HG03196 (cell line): ENCODE data around the gene EIF3L.

Experiments
- ATAC-seq: cut with Tn5 transposase; IDR thresholded peaks from one replicate; pipeline ENCODE4 v1.9.1; 2021; ENCODE audit not compliant: unreplicated experiment

The EIF3L gene

DNA sequence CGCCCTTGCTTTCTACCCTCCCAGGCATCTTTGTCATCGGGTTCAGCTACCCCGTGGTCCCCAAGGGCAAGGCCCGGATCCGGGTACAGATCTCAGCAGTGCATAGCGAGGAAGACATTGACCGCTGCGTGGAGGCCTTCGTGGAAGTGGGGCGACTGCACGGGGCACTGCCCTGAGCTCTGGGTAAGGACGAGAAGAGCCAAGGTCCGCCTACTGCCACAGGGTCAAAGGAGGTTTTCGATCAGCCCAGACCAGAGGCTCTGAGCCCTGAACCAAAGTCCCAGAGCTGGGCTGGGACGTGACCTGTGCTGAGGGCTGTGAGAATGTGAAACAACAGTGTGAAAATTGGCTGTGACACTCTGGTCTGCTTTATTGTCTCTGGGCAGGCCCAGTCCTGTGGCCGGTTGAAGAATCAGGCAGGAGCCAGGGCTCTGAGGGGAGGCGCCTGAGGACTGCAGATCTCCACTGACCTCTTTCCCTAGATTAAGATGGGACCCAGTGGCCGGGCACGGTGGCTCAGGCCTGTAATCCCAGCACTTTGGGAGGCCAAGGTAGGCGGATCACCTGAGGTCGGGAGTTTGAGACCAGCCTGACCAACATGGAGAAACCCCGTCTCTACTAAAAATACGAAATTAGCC is 32.6 kb upstream of the EIF3L start:
- ATAC-seq, result no peak

DNA sequence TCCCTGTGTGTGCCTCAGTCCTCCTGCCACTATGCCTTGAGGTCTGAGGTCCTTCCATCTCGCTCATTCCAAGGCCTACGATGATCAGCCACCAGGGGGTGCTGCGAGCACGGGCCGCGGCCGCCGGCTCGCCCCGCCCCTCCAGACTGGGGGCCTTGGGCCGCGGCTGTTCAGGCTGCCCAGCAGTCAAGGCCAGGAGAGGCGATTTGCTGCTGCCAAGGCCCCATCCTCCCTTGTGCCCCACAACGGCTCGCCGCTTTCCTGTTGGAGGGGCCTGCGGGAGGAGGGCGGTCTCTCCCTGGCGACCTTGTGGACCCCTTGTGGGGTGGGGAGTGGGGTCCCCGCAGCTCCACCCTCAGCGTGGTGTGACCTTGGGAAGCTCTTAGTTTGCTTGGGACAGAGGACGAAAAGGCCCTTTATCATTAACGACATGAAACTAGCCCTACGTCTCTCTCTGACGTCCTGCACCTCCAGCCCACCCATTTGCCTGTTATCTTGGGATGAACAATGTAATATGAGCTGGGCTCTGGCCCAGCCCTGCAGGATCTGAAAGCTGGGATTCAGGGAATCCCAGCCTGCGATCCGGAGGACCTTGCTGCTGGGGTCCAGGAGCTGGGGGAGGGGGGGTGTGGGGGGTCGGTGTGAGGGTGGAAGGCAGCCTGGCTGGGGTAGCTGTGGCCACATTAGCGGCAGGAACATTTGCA is 31.4 kb upstream of the EIF3L start:
- no peak for ATAC-seq

DNA sequence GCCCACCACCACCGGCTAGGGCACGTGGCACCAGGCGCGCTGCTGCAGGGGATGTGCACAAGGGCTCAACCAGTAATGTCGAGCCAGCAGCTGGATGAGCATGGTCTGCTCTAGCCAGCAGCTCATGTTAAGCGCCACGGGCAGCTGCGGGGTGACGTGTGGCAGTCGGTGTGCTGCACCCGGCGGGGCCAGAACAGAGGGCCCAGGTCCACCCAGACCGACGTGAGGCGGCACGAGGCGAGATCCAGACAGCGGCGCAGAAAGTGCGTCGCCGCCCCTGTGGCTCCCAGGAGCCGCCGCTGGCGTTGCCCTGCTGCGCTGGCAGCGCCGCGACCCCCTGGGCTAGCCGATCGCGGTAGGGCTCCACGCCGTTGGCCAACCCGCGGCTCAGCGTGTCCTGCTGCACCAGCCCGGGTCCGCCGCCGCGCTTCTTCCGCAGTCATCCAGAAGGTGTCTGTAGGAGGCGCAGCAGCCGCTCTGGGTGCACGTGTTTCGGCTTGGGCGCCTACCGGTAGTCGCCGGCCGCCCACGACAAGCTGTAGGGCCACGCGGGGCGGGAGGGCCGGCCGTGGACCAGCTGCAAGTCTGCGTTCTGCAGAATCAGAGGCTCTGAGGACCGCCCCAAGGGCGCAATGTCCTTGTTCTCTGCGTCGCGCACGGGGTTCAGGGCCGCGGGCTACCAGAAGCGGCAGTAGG is 30.7 kb upstream of the EIF3L start:
- ATAC-seq, result no peak

DNA sequence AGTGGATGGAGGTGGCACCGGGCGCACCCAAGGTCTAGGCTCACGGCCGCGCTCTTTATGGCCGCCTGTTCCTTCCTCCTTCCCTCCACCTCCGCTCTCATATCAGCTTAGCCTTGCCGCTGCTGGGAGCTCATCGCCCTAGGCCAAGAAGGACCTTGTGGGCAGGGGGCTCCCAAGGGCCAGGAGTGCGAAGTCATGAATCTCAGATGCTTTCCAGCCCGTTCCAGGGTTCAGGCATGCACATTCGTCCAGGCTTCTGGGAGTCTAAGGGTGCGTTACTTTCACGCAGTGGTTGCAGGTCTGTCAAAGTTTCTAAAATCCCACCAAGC is 30.1 kb upstream of the EIF3L start:
- no peak for ATAC-seq

DNA sequence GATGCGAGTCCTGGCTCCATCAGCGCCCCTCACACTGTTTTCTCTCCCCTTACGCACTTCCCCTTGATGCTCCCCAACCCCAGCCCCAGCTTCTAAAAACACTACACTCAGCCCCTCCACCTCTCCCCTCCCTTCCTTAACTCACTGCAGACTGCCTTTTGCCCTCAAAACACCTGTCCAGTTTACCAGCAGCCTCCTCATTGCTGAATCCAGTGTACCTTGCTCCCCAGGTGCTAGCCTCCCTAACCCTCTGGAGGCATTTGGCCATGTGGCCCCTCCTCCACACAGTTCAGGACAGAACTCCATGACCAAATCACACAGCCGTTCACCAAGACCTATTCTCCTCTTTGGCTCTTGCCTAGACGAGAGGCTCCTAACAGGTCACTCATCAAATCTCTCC is 28.9 kb upstream of the EIF3L start:
- ATAC-seq, result no peak

DNA sequence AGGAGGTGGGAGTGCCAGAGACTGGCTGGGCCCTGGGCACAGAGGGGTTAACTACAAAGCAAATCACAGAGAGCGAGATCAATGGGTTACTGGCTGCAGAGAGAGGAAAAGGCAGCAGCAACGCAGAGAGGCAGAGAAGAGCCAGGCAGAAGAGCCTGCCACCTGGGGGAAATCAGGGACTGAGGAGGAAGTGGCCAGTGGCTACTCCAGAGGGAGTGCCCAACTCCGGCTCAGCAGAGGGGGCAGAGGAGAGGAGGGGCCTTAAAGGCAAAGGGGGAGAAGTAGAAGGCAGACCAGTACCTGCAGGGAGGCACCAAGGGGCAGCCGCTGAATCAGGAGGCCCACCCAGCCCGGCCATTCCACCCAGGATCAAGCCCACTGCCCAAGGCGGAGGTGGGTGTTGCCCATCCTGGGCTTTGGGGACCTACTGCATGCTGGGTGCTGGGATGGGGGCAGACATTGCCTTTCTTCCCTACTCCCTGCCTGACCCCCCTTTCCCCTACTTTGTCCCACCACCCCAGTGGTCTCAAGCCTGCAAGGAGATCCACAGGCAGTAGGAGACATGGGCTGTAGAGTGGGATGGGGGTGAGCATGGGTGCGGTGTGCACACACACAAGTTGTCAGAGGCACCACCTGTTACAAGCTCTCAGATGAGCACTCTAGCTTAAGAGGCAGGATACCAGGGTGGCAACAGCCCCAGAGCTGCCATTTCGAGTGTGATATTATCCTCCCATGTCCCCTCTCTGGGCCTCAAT is 27.0 kb upstream of the EIF3L start:
- ATAC-seq, result no peak

DNA sequence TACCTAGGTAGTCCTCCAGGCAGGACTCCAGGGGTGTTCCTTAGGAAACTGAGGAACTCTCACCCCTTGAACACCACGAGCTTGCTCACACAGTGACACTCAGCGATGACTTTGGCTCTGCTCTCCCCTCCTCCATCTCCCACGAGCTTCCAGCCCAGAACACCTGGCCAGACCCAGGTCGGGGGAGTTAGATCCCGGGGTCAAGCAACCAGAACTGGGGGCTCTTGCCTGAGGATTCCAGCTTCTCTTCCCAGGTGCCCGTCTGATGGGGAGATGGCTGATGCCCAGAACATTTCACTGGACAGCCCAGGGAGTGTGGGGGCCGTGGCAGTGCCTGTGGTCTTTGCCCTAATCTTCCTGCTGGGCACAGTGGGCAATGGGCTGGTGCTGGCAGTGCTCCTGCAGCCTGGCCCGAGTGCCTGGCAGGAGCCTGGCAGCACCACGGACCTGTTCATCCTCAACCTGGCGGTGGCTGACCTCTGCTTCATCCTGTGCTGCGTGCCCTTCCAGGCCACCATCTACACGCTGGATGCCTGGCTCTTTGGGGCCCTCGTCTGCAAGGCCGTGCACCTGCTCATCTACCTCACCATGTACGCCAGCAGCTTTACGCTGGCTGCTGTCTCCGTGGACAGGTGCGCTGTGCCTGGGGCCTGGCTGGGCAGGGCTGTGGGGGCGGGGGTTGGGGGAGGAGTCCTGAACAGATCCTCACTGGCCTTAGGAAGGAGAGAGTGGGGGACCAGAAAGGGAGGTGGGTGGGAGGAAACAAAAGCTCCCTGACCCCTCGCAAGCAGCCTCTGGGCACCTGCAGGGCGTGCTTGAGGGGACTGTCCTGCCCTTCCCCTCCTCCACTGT is 25.9 kb upstream of the EIF3L start, which contains the start of gene GALR3:
GALR3 (plus strand) TSS at position 249 of the 852 bp plus-strand sequence; CDS start at position 274, 25 bp downstream.
- no peak for ATAC-seq

DNA sequence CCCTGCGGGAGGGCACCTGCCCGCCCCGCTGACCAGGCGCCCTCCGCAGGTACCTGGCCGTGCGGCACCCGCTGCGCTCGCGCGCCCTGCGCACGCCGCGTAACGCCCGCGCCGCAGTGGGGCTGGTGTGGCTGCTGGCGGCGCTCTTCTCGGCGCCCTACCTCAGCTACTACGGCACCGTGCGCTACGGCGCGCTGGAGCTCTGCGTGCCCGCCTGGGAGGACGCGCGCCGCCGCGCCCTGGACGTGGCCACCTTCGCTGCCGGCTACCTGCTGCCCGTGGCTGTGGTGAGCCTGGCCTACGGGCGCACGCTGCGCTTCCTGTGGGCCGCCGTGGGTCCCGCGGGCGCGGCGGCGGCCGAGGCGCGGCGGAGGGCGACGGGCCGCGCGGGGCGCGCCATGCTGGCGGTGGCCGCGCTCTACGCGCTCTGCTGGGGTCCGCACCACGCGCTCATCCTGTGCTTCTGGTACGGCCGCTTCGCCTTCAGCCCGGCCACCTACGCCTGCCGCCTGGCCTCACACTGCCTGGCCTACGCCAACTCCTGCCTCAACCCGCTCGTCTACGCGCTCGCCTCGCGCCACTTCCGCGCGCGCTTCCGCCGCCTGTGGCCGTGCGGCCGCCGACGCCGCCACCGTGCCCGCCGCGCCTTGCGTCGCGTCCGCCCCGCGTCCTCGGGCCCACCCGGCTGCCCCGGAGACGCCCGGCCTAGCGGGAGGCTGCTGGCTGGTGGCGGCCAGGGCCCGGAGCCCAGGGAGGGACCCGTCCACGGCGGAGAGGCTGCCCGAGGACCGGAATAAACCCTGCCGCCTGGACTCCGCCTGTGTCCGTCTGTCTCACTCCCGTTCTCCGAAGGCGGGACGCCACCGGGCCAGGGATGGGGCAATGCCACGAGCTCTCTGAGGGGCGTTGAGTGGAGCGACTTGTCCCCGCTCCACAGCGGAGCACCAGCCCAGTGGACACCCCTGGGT is 24.3 kb upstream of the EIF3L start:
- ATAC-seq, result no peak

DNA sequence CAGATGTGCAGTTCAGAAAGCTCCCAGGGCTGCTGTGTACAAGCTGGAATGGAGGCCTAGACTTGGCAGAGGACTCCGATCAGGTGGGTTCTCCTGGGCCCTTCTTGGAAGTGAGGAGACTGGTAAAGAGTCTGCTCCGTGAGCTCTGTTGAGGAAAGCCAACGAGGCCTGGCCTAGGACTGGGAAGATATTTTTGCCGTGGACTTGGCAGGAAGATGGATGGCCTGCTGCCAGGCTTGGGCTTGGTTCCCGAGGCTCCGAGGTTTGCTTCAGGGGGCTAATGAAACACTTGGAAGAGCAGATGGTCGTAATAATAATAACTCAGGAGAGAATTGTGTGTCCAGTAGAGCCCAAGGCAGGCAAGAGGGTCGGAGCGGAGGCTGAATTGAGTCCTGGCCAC is 22.2 kb upstream of the EIF3L start:
- no peak for ATAC-seq

DNA sequence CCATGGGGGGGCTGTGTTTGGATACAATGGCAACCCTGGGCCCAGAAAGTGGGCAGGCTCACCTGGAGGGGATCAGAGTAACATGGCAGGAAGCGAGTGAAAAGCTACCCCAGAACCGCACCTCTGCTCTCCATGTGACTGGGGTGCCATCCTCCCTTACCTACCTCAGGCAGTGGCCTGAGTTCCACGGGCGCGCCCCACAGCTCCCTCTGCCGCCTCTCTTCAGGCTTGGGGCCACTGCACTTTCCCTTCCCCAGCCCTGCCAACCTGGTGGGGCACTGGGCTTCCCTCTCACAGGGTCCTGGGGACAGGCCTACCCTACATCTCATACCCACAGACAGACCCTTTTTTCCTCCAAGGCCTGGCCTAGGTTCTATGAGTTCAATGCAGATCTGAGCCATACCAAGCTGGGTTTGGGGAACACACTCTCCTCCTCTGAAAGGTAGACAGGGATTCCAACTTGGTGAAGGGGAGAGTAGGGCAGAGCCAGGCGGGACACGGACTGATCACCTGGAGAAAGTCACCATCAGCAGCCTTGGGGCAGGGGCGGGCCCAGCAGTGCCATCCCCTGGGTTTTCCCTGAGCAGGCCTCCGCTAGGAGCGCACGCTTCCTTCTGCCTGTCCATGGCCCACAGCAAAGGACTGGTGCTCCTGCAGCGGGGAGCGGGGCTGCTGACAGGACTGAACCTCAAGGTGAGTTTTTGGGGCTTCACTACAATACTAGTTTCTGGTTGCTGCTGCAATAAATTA is 19.0 kb upstream of the EIF3L start:
- no peak for ATAC-seq

DNA sequence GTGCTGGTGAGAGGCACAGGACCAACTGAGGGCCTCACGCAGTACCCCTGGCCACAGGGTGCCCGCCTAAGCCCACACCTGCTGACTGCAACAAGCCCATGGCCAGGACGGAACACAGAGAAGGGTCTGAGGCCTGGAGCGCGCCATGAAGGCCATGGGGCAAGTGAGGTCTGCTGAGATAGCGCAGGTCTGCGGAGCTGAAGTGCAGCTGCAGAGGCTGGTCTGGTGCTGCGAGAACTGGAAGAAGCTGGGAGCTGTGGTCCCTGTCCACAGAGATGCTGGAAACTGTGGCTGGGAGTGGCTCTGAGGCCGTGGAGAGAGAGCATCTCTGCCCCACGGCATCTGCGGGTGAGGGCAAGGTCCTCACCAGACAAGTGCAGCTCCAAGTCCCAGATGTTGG is 17.7 kb upstream of the EIF3L start:
- no peak for ATAC-seq

DNA sequence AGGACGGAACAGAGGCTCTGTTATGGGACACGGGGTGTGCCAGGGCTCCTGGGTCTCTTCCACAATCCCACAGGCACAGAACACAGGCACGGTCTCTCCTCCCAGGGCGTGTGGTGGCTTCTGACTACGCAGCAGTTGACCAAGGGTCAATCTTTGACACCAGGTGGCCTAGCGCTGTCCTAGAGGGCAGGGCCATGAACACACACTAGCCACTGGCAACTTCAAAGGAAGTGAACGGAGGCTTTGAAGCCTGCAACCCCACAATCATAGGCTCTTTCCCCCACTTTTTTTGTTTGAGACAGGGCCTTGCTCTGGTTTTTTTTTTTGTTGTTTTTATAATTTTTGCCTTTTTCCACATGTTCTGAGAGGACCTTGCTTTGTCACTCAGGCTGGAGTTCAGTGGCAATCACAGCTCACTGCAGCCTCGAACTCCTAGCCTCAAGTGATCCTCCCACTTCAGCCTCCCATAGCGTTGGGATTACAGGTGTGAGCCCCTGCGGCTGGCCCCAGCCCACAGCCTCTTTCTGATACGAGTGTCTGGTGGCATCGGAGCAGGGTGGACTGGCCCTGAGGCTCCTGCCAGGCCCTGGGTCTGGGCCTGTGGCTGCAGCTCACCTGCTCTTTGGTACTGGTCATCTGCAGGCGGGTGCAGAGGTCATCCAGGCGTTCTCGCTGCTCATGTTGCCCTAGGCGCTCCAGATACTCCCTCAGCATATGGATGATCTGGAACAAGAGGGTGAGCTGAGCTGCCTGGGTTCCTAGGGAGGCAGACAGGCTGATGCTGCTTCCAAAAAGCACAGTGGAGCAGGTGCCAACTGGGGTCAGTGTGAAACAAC is 17.0 kb upstream of the EIF3L start:
- ATAC-seq, result no peak

DNA sequence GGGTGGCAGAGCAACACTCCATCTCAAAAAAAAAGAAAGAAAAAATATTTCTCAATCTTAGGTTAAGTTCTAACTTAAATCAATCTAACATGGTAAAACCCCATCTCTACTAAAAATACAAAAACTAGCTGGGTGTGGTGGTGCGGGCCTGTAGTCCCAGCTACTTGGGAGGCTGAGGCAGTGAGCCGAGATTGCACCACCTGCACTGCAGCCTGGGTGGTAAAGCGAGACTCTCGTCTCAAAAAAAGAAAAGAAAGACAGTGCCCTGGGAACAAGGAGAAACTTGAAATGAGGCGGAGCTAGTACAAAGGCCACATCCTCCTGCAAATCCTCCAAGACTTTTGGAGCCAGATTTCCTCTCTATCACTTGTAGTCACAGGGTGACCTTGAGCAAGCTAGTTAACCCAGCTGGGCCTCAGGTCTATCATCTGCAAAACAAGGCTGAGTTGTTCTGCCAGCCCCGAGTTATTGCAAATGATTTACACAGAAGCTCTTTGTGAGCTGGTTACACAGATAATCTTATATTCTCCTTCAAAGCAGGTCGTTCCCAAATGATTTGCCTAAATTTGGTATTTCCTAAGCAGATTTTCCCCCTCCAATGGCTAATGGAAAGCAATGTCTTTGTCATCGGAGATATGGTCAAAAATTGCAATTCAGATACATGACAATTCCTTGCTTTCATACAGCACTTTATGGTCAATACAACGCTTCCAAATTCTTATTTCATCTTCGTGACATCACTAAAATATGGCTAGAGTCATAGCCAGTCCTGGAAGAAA is 7.0 kb upstream of the EIF3L start:
- ATAC-seq, result no peak

DNA sequence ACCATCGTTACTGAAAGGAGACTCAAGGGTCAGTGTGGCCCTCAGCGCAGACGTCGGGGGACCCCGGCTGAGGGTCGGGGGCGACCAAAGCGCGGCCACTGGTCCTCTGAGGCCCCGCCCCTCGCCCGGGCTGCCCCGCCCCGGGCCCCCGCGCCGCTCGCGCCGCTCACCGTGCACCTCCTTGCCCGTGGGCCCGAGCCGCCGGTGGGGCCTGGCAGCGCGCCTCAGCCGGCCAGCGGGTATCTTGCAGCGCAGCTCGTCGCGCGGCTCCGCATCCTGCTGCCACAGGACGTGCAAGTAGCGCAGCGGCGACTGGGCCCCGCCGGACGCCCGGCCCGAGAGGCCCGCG is 5.5 kb upstream of the EIF3L start:
- peak; percentile 47 for ATAC-seq

DNA sequence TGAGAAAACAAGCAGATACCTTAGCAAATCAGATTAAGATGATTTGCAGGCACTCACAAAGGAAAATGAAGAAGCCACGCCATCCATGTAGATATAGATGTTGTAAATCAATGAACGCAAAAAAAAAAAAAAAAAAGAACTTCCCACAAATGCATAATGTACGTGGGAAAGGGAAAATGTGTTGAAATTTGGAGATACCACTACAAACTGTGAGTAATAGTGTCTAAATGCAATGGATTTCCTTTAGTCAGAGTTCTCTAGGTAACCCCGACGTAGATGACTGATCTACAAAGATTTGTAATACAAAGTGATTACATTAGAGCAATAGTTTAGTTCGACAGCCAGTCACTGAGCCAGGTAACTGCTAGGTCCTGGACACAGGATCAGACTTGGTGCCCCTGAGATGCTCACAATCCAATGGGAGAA is 4.3 kb upstream of the EIF3L start:
- no peak for ATAC-seq

DNA sequence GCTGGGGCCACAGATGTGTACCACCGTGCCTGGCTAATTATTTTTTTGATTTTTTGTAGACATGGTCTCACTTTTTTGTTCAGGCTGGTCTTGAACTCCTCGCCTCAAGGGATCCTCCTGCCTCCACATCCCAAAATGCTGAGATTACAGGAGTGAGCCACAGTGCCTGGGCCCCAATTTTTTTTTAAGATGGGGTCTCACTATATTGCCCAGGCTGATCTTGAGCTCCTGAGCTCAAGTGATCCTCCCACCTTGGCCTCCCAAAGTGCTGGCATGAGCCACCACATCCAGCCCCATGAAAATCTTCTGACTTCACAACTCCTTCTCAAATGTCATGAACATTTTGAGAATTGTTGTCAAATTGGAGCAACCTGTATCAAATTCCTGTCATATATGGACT is 2.8 kb upstream of the EIF3L start:
- ATAC-seq, result no peak

DNA sequence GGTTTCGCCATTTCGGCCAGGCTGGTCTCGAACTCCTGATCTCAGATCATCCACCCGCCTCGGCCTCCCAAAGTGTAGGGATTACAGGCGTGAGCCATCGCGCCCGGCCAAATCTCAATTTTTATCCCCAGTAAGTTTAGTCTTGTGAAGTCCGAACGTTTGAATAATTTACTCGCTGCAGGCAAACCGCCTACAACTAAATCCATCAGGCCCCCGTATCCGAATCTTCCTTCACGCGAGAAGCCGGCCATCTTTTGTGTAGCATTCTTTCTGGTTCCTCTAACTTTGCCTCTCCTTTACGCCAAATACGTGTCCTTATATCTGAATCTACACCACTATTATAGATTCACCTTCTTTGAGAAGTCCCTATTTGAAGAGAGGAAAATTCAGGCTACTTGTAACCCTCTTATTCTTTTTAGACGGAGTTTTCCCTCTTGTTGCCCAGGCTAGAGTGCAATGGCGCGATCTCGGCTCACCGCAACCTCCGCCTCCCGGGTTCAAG is 581 bp upstream of the EIF3L start:
- no peak for ATAC-seq
